NCI-H345 treated with DMSO at 0.1 percent for 48 hours (cell line): ENCODE measurements around the gene CYP19A1.
"Not testable (repeated sequence)": the region's sequence is repeated elsewhere in the genome, so short reads cannot be mapped to it uniquely, and the experiment has no call there.

ENCODE experiments used
- DNase-seq: peaks from one replicate; lab custom pipeline; 2025; ENCODE audit not compliant: unreplicated experiment; lab: John Stamatoyannopoulos, UW

CYP19A1 gene

DNA sequence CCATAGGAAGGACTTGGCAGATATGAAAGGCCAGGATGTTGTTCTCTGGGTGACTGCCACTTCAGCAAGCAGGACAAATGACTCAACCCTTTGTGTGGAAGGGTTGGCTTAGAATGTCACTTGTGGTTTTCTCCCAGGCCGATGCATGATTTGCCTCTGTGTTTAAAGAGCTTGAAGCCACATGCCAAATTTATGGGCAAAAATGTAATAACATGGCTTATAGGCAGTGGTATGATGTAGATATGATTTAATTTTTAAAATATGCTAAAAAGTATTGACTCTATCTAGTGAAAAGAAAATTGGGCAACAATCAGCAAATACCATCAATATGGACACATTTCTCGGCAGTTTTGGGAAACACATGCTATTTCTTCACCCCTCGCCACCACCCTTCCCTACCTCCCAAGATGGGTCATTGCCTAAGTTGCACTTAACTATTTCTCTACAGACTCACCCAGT, 114.6 kb downstream of the CYP19A1 start:
- no peak for DNase-seq

DNA sequence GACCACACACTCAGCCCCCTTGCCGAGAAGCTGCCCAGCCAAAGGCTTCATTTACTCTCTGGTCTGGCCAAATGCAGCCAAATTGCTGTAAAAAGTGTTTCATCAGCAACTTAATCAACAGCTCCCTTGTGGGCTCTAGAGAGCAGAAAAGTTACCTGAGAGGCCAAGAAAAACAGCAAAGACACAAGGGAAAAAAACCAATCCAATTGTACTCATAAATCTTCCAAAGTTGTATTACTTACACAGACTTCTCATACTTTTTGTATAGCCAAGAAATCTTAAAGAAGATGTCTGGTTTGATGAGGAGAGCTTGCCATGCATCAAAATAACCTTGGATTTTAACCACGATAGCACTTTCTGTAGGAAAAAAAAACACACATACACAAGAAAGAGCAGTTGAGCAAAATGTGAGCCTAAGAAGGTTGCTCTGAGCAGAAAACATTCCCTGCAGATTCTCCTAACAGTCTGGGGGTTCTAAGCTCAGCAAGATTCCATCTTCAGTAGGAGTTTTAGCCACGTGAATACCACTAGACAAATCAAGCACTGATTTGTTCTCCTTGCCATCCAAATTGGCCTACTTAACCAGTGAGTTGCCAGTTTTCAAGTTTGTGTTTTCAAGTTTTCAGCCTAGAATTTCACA, 120.0 kb downstream of the CYP19A1 start:
- no peak for DNase-seq

DNA sequence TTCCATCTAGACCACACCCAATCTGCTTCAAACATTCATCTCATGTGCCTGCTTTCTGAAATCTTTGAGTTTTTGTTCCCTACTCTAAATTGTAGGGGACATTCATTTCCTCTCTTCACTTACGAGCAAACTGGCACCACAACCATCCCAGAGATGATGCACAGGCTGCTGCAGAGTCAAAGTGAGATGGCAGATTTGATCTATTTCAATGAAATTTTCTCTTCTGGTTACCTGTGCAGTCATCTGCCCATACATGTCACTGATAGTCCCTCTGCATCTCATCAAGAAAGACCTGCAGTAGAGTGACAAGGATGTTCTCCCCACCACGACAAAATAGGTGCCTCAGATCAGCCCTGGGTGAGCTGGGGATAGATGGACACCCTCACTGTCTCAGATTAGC, 125.5 kb downstream of the CYP19A1 start:
- DNase-seq = no peak

DNA sequence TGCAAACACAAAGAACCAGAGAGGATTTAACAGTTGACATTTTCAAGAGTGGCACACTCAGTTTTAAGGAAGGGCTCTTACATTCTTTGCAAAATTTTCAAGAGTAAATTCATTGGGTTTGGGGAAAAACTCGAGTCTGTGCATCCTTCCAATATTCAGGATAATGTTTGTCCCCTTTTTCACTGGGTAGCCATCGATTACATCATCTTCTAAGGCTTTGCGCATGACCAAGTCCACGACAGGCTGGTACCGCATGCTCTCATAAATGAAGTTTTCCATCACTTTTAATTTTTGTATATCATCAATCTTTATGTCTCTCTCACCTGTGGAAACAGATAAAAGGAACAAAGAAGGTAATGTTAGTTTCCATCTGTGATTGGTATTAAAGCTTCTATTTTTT, 126.2 kb downstream of the CYP19A1 start:
- DNase-seq = no peak

DNA sequence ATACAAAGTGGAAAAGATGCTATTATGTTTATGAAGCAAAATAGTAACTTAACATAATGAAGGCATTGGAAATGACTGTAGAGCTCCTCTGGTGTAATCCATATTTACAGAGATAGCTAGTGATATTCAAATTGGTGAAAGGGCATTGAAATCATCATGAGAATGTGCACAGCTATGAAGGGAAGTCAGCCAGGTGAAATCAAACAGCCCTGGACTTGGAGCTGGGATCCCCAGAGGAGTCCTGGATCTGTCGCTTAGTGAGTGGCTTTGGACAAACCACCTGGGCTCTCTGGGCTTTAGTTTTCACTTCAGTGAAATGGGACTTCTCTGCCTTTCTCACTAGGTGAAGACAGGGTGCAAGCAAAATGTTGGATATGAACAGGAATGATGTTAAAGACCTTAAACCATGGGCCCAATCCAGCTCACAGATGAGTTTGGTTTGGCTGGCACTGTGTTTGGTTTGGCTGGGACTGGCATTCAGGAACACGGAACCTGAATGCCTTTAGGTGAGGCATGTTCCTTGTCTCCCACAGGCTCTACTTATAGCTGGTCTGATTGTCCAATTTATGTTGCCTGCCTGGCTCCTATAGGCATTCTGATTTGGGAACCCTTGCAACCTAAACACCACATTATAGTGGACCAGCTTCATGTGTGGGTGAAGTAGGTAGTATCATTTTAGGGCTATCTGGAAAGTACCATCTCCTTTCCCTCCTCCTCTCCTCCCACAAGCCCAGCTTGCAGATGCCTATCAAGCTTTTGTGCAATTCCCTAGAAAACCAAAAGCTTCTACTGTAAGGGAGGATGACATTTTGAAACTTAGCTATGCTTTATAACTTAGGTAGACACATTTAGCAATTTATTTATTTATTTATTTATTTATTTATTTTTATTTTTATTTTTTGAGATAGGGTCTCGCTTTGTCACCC, 133.1 kb downstream of the CYP19A1 start:
- no peak for DNase-seq

DNA sequence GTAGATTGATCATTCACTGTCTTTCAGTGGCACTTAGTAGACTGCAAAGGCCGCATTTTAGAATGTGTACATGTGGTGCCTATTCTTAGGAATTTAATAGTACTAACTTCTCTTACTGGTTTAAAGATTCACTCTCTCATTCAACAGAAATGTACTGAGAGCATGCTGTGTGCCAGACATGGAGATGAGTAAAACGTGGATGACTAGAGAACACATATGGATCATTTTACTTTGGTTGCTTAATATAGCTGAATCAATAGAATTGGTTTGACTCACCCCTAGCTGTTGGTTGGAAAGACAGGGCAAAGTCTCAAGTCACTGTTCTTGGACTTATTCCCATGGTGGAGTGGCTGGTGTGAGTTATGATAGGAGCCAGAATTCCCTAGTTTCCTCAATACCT, 134.6 kb downstream of the CYP19A1 start:
- DNase-seq = no peak

DNA sequence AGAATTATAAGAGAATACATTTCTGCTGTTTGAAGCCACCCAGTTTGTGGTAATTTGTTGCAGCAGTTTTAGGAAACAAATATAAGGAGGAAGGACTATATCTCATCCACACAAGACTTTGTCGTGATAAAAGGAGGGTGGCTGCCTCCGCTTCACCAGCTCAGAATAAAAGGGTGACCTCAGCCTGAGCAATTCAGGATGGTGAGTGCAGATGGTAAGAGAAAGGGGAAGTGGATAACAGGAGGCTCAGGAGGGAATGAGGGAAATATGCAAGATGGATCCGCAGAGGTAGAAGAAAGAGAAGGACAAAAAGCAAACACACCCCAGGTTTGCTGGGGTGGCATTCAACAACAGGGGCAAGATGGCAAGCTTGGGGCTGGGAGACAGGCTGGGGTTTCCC, 135.6 kb downstream of the CYP19A1 start:
- DNase-seq = no peak

DNA sequence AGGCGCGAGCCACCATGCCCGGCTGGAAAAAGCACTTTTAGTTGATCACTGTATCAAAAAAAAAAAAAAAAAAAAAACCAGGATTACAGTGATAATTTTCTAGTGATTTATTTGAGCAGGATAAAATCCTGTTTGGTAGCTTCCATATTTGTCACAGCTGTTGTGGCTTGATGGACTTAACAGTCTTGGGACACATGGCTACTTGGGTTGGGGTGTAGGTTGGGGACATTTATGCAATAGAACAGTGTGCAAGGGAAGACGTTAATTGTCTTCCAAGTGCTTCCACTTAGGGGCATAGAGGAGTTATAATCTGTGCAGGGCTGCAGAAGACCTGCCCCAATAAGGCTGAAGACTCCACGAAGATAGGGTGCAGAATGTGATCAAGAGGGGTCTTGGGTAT, 136.8 kb downstream of the CYP19A1 start:
- no peak for DNase-seq

DNA sequence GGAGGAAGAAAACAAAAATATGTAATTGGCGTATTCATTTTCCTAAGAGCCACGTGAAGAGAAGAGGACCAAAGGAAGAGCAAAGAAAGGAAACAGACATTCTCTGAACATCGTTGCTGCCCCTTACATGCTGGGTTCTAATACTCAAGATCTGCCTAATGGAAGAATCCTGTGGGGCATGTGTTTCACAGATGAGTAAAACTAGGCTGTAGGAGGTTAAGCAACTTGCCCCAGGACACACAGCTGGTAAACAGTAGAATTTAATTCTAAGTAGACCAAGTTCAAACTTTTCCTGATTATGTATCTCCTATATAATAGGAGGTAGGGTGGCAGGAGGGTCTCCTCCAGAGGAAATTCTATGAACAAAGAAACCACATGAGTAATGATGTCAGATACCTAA, 137.6 kb downstream of the CYP19A1 start:
- DNase-seq = no peak

DNA sequence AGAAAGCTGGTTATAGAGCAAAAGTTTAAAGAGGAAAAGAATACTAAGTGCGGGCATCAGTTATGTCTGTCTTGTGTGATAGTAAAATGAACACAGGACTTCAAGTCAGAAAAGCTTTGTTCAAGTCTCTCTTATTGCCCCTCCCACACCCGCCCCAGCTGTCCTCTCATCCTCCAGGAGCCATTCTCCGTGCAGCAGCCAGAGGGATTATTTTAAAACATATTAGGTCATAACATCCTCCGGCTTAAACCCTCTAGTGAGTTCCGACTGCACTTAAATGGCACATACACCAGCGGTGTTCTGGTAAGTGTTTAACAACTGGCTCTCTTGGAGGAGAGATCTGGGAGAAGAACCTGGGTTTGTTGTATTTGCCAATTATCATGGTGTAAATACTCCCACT, 138.9 kb downstream of the CYP19A1 start:
- DNase-seq = no peak

DNA sequence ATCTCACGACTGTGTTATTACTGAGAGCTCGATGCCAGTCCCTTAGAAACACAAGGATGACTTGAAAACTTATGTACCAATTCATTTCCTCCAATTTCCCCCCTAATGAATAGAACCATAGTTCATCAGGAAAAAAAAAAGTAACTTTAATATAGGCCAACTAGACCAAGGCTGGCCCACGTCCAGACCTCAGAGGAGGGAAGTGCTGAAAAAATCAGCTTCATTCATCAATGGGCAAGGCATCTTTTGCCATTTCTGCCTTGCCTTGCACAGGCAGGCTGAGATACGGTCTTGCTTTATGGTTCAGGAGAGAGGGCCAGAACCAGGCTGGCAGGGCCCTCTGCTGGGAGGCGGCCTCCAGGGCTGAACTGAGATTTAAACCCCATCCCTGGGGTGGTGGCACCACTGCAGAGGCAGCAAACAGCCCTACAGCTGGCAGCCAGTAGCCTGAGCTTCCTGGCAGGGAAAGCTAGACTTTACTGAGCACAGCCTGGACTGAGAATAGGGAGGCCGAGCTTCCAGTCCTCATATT, 139.6 kb downstream of the CYP19A1 start:
- DNase-seq = no peak

DNA sequence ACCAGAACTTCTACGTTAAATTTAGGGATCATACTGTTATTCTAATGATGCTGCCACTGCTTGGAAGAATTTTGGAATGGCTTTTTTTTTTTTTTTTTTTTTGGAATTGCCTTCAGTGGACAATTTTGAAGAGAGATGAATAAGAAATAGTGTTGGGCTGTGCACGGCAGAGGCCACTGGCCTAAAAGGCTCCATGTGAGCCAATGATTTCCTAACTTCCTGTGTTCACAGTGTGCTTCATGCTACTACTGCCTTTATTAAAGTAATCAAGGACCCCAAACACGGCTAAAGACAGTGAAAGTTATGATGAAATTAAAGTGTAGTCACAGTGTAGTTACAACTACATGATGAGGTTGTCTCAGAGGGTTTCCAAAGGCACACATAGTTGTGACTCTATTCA, 142.9 kb downstream of the CYP19A1 start:
- DNase-seq = no peak

DNA sequence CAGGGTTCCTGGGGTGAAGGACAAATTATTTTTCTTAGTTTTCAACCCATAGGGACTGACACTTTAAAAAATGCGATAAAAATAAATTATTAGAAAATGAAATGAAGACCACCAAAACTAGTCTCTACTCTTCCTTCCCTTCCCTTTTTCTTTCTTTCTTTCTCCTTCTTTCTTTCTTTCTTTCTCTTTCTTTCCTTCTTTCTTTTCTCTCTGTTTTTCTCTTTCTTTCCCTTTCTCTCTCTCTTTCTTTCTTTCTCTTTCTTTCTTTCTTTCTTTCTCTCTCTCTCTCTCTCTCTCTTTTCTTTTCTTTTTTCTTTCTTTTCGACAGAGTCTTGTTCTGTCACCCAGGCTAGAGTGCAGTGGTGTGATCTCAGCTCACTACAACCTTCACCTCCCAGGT, 144.4 kb downstream of the CYP19A1 start:
- DNase-seq = no peak

DNA sequence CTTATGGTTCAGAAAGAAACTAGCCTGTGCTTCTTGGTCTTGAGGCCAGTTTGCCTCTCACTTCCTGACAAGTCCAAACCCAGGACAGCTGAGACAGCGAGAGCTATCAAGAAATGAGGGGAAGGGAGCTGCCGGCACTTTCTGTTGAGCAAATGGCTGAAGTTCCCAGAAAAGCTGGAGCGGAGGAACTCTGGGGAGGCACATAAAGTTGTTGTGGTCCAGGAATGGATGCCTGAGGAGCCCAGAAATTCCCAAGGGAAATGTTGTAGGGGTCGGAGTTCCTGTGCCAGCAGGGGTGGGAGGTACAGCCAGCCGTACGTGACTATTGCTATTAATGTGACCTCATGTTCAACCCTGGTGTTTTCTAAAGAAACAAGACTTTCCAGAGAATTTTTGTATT, 144.9 kb downstream of the CYP19A1 start:
- DNase-seq = no peak

DNA sequence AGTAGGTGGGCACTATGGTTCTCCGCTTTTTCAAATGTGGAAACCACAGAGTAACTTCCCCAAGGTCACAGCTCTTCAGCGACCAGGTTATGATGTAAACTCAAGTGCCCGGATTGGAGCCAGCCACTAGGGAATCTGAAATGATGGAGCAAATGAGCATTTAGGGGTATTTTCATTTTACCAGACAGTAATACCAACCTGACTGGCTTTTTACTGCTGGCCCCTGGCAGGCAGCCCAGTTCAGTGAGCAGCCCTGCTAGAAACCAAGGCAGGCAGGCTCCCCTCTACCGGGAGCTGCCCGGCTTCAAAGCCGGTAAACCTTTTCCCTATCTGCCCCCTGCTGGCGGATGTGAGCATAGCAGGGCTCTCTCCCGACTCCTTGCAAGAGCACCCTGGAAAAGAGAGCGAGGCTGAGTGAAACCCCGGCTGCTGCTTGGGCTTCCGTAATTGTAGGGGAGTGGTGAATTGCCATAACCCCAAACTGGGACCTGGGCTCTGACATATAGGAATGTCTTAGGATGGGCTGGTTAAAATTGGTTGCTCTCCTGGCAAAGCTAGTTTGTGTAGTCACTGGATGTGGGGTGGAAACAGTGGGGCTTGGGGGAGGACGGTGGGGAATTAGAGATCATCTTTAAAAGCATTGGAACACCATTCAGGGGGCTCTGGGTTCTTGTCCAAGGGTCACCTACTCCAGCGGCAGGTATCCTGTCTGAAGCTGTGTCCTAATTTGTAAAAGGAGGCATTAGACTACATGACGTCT, 145.7 kb downstream of the CYP19A1 start:
- DNase-seq = peak; percentile 25

DNA sequence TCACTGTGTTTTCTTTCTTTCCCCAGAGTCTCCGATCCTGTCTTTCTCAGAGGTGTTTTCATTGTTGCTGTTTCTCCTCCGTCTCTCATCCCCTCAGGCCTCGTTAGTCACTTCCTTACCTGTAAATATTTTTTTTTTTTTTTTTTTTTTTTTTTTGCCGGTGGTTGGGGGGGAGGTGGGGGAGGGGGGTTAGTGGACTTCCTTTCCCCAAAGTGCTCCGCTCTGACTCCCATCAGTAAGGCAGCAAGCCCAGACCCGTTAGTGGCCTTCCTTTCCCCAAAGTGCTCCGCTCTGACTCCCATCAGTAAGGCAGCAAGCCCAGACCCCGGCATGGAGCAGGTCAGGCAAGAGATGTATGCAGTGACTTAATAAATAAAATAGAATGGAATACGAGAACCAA, 146.6 kb downstream of the CYP19A1 start:
- DNase-seq = no peak

DNA sequence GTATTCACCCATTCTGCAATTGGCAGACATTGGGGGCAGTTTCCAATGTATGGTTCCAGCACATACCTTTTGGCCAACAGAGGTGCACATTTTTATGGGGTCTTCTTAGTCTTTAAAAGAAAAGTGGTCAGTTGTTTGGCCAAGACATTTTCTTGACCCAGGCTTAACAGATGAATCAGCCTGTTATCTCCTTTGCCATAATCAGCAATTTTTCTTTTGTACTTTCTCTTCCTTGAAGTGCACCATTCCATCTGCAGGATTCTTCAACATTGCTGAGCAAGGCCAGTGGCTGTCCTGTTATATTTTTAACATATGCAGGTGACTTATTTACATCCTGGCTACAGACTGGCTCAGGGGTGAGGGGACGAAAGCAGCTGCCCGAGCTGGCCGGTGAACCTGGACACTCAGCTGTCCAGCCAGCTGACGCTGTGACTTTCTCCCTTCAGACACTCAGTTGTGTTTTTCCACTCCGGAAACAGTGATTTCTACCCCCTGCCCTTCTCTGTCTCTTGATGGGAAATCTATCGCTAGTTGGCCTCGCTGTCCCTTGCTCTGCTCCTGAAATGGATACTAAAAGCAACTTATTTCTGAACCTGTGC, 147.2 kb downstream of the CYP19A1 start:
- DNase-seq = no peak

DNA sequence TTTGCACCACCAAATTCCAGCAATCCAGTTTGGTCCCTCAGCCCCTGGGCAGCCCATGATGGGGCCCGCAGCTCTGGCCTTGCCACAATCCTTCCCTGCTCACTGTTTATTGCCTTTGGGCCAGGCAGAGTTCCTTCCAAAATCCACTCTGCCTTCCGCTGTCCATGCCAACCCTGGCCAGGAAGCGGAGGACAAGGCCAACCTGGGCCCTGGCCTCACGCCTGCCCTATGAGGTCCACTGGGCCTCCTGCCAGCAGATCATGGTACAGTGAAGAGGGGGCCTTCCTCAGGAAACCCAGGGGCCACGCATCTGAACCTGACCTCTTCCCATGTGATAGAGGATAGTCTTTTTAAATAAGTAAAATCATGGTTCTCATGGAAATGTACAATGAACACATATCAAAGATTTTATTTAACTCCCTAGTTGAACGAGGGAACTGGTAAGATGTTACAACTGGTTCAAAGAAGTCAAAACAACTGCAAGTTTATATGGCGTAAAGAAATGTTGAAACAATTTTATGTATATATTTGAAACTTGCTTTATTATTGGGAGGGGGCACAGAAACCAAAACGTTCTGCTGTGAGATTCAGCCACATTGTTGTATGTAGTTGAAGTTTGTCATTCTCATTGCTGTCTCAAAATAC, 147.8 kb downstream of the CYP19A1 start:
- no peak for DNase-seq

DNA sequence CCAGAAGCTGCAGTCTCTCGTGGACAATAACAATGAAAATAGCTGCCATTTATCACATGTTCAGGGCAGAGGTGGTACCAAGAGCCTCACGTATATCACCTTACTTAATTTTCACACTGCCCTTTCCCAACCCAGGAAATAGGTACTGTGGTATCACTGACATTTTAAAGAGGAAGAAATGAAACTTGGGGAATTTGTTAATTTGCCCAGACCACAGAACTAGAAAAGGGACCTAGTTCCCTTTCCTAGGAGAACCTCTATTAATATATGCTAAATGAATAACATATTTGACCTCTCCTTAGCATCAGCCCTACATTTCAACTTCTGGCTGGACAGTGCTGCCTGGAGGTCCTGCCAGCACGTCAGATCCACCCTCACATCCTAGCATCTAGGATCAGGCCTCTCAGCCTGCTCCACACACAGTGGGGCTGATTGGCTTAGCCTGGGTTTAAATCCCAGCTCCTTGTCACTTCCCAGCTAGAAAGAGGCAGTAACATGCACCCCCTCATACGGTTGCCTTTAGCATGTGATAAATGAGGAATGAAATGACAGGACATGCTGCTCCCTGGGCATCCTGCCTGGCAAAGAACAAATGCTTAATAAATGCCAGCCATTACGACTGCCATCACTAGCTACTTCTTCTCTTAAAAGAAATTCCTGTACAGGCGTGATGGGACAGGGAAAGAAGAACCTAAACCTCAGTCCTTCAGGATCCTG, 148.6 kb downstream of the CYP19A1 start:
- no peak for DNase-seq

DNA sequence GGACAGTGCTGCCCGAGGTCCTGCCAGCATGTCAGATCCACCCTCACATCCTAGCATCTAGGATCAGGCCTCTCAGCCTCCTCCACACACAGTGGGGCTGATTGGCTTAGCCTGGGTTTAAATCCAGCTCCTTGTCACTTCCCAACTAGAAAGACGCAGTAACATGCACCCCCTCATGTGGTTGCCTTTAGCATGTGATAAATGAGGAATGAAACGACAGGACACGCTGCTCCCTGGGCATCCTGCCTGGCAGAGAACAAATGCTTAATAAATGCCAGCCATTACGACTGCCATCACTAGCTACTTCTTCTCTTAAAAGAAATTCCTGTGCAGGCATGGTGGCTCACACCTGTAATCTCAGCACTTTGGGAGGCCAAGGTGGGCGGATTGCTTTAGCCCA, 149.6 kb downstream of the CYP19A1 start:
- DNase-seq = not testable (repeated sequence)
